Mucosa of descending colon (tissue), 3 donors: Measurements from ENCODE around the gene POU2F1. TPM values are rescaled to one million over a fixed set of nuclear protein-coding genes. Genes with fewer than 3 reads are reported as not detected.

Experiments
- ATAC-seq: fragments of 200-7000 bp; cut with Tn5 transposase; one replicate; pipeline ENCODE4 v1.9.1; 2020; ENCODE audit warnings: mild to moderate bottlenecking, moderate library complexity
- DNase-seq, 3 donors: peaks; one replicate each; pipeline ENCODE4 v3.0.0-alpha.2; 2020
- H3K36me3 ChIP-seq: fragments of 200-600 bp; one replicate; pipeline ENCODE4 v1.8.0; 2021; ENCODE audit warnings: low read depth, mild to moderate bottlenecking
- H3K4me1 ChIP-seq: fragments of 200-600 bp; one replicate; pipeline ENCODE4 v1.8.0; 2021; ENCODE audit warnings: low read depth, mild to moderate bottlenecking
- H3K4me3 ChIP-seq: fragments of 200-600 bp; one replicate; pipeline ENCODE4 v1.8.0; 2021; ENCODE audit warnings: mild to moderate bottlenecking
- H3K9me3 ChIP-seq: fragments of 200-600 bp; one replicate; pipeline ENCODE4 v1.8.0; 2021; ENCODE audit warnings: mild to moderate bottlenecking
- intact Hi-C, 2 donors: fragments of 100-400 bp; cut with DNase I in 1 of 2; cut with micrococcal nuclease in 1 of 2; formaldehyde crosslinking; loops; one replicate each; pipeline versions ENCODE4 v1.11.0 to v1.11.1; 2022; cut with DNase I, micrococcal nuclease
- total RNA-seq, 3 donors: library from RNA; stranded (reverse); fragmentation: NEBNext Ultra II Directional in 2 of 3; extraction: Animal tissue kit (Norgen Biotek cat#: 25700) in 2 of 3; gene quantifications; one replicate each; pipeline versions ENCODE4 v1.2.1 to v1.2.4, GENCODE V29; 2021 to 2023
- TF ChIP-seq, protein P1 (sequence below): fragments of 200-600 bp; IDR thresholded peaks from one replicate; pipeline ENCODE4 v1.8.0; 2022; ENCODE audit warnings: antibody characterized with exemption, mild to moderate bottlenecking
- donor health status: DM: no; HTN: no; CAD: no; lungs with moderate emphysema.
- donor health status: DM: no; HTN: no; CAD: no.
- donor health status: DM: no; HTN: yes; CAD: no.

The POU2F1 gene
- total RNA-seq, 3 donors from 2014 or later: 16.9 to 18.5 (median 18.0) TPM

DNA sequence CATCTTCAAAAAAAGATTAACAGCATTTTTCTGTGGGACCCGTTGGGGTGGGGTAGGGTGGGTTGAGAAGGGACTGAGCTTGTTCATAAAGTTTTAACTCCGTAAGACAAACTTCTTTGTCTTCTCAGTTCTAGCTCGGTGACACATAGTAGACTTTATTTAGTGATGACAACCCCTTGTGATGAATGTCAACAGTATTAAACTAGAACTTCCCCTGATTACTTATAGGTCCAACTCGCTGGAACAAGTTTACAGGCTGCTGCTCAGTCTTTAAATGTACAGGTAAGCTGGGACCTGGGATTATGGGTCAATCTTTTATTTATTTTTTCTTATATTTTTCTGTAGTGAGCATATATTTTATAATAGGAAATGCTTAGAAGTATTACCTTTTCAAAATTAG is 149.2 kb downstream of the POU2F1 start:
- DNase-seq: no peak
- H3K4me1 ChIP-seq: no peaks in the 10 kb centered on the region
- no peak overlapping the region for H3K4me3 ChIP-seq
- TF ChIP-seq, protein P1, sequence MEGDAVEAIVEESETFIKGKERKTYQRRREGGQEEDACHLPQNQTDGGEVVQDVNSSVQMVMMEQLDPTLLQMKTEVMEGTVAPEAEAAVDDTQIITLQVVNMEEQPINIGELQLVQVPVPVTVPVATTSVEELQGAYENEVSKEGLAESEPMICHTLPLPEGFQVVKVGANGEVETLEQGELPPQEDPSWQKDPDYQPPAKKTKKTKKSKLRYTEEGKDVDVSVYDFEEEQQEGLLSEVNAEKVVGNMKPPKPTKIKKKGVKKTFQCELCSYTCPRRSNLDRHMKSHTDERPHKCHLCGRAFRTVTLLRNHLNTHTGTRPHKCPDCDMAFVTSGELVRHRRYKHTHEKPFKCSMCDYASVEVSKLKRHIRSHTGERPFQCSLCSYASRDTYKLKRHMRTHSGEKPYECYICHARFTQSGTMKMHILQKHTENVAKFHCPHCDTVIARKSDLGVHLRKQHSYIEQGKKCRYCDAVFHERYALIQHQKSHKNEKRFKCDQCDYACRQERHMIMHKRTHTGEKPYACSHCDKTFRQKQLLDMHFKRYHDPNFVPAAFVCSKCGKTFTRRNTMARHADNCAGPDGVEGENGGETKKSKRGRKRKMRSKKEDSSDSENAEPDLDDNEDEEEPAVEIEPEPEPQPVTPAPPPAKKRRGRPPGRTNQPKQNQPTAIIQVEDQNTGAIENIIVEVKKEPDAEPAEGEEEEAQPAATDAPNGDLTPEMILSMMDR: no peak
- ATAC-seq: no peak
- H3K36me3 ChIP-seq: no peaks in the 10 kb centered on the region
- intact Hi-C loops: no loop called here
- H3K9me3 ChIP-seq: no peaks in the 10 kb centered on the region

DNA sequence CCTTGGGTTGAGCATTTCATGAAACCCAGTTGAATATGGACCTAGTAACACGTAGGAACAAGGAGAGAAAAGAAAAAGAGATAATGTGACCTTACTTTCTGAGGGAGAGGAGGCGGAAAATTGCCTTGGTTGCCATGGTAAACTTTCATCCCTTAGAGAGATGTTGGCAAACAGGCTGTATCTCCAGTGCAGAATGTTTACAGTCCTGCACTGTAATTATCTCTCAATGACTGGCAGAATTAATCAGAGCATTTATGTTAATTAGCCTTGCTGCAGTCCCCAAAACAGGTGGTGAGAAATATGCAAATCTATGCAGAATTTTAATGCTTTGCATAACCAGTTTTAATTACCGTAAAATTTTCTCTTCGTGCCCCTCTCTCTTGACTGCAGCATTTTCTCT is 150.3 kb downstream of the POU2F1 start:
- Histone ChIP-seq H3K36me3 (no peaks in the 10 kb centered on the region), H3K4me3 (no peak overlapping the region), H3K4me1 (no peaks in the 10 kb centered on the region), H3K9me3 (no peaks in the 10 kb centered on the region)
- ATAC-seq: no peak
- no peak for DNase-seq
- TF ChIP-seq, protein P1: no peak
- intact Hi-C loops: no loop called here

DNA sequence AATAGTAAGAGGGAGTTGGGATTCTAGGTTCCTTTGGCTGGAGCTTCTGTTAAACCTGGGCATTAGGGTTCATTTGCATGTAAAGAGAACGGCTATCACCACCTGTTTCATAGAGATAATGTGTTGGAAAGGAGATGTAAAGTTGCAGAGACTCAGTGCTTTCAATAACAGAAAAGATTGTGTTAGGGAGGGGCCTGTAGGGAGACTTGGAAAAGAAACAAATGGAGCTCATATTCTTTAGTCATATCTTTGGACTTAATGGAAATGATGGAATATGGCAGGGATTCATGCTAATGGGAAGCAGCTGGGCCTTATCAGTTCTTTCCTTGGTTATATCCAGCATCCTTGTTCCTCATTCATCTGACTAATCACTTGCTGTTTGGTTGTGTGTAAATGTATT is 152.7 kb downstream of the POU2F1 start:
- Histone ChIP-seq H3K9me3 (no peaks in the 10 kb centered on the region), H3K36me3 (no peaks in the 10 kb centered on the region), H3K4me3 (no peak overlapping the region), H3K4me1 (no peaks in the 10 kb centered on the region)
- peak in 1 of 3 donors; percentile 5 for DNase-seq
- intact Hi-C loops: no loop called here
- ATAC-seq: no peak
- TF ChIP-seq, protein P1: no peak

DNA sequence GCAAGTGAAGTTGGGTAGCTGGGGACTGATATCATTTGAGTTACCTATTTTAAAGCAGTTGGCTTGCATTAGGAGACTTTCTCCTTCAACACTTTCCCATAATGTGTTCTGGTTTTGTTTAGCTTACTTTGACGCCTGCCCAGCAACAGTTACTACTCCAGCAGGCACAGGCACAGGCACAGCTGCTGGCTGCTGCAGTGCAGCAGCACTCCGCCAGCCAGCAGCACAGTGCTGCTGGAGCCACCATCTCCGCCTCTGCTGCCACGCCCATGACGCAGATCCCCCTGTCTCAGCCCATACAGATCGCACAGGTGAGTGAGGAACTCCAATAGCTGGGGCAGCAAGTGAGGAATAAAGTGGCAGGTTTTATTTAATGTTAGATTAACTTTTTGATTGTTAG is 153.3 kb downstream of the POU2F1 start:
- Histone ChIP-seq H3K4me3 (no peak overlapping the region), H3K36me3 (no peaks in the 10 kb centered on the region), H3K9me3 (no peaks in the 10 kb centered on the region), H3K4me1 (no peaks in the 10 kb centered on the region)
- intact Hi-C loops: no loop called here
- ATAC-seq (no peak), DNase-seq (no peak)
- TF ChIP-seq, protein P1: no peak

DNA sequence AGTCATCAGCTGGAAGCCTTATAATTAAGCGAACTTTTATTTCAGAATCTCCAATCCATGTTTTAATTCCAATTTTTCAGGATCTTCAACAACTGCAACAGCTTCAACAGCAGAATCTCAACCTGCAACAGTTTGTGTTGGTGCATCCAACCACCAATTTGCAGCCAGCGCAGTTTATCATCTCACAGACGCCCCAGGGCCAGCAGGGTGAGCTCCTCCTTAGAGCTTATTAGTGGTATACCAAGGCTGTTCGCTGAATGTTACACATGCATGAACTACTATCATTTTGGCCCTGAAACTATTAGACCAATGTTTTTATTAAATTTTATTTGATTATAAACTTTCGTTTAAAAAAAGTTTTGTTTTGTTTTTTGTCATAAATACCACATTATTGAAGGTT is 155.3 kb downstream of the POU2F1 start:
- DNase-seq: no peak
- Histone ChIP-seq H3K9me3 (no peaks in the 10 kb centered on the region), H3K4me1 (no peaks in the 10 kb centered on the region), H3K4me3 (no peak overlapping the region), H3K36me3 (no peaks in the 10 kb centered on the region)
- no peak for ATAC-seq
- intact Hi-C loops: no loop called here
- TF ChIP-seq, protein P1: no peak

DNA sequence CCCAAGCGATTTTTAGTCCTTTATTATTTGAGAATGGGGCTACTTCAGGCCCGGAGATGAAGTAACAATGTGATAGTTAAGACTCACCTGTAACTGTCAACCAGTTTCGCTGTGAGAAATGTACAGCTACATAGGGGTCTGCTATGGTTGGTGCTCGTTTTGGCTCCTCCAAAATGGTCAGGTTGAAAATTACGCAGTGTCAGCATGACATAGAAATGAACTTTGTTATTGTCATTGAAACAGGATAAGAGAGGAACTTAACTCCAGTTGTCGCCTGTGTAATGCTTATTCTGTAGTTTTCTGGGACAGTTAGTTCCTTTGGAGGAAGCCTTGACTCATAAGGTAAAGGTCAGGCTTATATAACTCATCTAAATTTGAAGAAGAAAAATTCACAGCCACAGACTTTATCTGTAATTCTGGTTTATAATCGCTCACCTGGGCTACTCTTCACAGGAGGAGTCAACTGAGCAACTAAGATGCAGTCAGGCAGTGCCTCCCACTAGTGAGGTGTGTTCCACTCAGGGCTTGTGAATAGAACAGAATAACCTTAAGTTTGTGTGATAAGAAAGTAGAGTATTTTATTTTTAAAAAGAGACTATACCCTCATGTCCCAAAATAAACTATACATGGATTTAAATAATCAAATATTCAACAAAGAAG is 166.7 kb downstream of the POU2F1 start:
- no peaks in the 10 kb centered on the region for H3K9me3 ChIP-seq
- TF ChIP-seq, protein P1: no peak
- no peak for DNase-seq
- intact Hi-C loops: no loop called here
- no peak overlapping the region for H3K4me3 ChIP-seq
- H3K4me1 ChIP-seq: no peaks in the 10 kb centered on the region
- no peaks in the 10 kb centered on the region for H3K36me3 ChIP-seq
- ATAC-seq: peak; percentile 72
